Gastroesophageal sphincter (tissue), 4 donors: Measurements from ENCODE around the gene EHD1. TPM values are rescaled to one million over a fixed set of nuclear protein-coding genes. Genes with fewer than 3 reads are reported as not detected.
A peak's percentile ranks its signal among the peaks of the same experiment; 100 is the strongest.

Experiments
- ATAC-seq: fragments of 150-250 bp; one replicate; pipeline ENCODE4 v1.9.1; 2016; ENCODE audit warnings: mild to moderate bottlenecking, moderate library complexity
- H3K27ac ChIP-seq, 4 donors: fragments of 200-600 bp; sonication (generic) in 3 of 4; 1 replicate in 3 of 4; 2 replicates in 1 of 4; pipeline ENCODE4 v1.5.1; 2016 to 2019
- H3K27me3 ChIP-seq: fragments of 200-600 bp; sonication (generic); one replicate; pipeline ENCODE4 v1.5.1; 2019
- H3K36me3 ChIP-seq, 2 donors: fragments of 200-600 bp; sonication (generic); one replicate each; pipeline ENCODE4 v1.5.1; 2019; ENCODE audit warnings: control low read depth in 1 of 2
- H3K4me1 ChIP-seq, 3 donors: fragments of 200-600 bp; sonication (generic); 1 replicate in 2 of 3; 2 replicates in 1 of 3; pipeline ENCODE4 v1.5.1; 2016 to 2019; ENCODE audit warnings: control low read depth in 2 of 3
- H3K4me3 ChIP-seq, 2 donors: fragments of 200-600 bp; sonication (generic); one replicate each; pipeline ENCODE4 v1.5.1; 2019; ENCODE audit warnings: mild to moderate bottlenecking in 1 of 2, moderate library complexity in 1 of 2
- H3K9me3 ChIP-seq, 3 donors: fragments of 200-600 bp; sonication (generic); one replicate each; pipeline ENCODE4 v1.5.1; 2017 to 2019; ENCODE audit warnings: control low read depth in 2 of 3
- CTCF ChIP-seq, 4 experiments: fragments of 200-600 bp in 2 of 4; fragments of 450-650 bp in 2 of 4; sonication (generic) in 1 of 4; IDR thresholded peaks; one replicate each; pipeline ENCODE4 v1.5.1; 2017 to 2019; ENCODE audit warnings: antibody characterized with exemption in 4 of 4, mild to moderate bottlenecking in 2 of 4, moderate library complexity in 2 of 4
- EP300 ChIP-seq: sonication (generic); formaldehyde crosslinking; IDR thresholded peaks from one replicate; pipeline ENCODE4 v1.6.1; 2017; ENCODE audit warnings: antibody characterized with exemption, mild to moderate bottlenecking
- POLR2A ChIP-seq, 2 donors: fragments of 450-650 bp; IDR thresholded peaks; one replicate each; pipeline ENCODE4 v1.6.1; 2017; ENCODE audit warnings: antibody characterized with exemption in 2 of 2, mild to moderate bottlenecking in 2 of 2, moderate library complexity in 1 of 2
- POLR2AphosphoS5 ChIP-seq: sonication (generic); formaldehyde crosslinking; IDR thresholded peaks from one replicate; pipeline ENCODE4 v1.6.1; 2017; ENCODE audit warnings: antibody characterized with exemption
- WGBS, 2 donors: methylation state at CpG; one replicate each; pipeline ENCODE4 v1.1.5; 2018; ENCODE audit warnings: low coverage in 1 of 2; 5-methylcytosine and 5-hydroxymethylcytosine counted together
- total RNA-seq, 4 donors: library from RNA; depleted of rRNA; stranded (reverse); fragments of >200 nt; gene quantifications; one replicate each; pipeline ENCODE4 v1.1.0, GENCODE V29; 2016

EHD1 gene
- total RNA-seq, 4 donors from 2014 or later, result 92.1 to 188 (median 101) TPM

- TF ChIP-seq POLR2AphosphoS5 (peak; percentile 85), CTCF (IDR thresholded peaks at IDR 0.05) (peak in 1 of 4 experiments; percentile 3), EP300 (no peak), POLR2A (IDR thresholded peaks at IDR 0.05) (no peak)
- 0% methylated on average over 1 of the region's 20 CpGs; no CpG with 5 or more reads in 1 of the 2 donors for WGBS, 2 donors
- H3K27ac ChIP-seq, result peak overlapping the region; percentile 85 to 97 (median 94)
- peak overlapping the region in 1 of 2 donors; percentile 3 for H3K4me3 ChIP-seq
- no peaks in the 10 kb centered on the region for H3K27me3 ChIP-seq
- peak; percentile 77 for ATAC-seq
- H3K4me1 ChIP-seq, result peaks cover 15 to 99% (median 51%) of the 10 kb centered on the region in 3 donors
- no peaks in the 10 kb centered on the region for H3K9me3 ChIP-seq
- peaks cover 0 to 58% of the 10 kb centered on the region in 2 donors for H3K36me3 ChIP-seq
Observed at GRCh38 chr11:64856382-64857227, 21.8 kb downstream of the EHD1 start.

GRCh38 chr11:64855596-64856304 lies 22.7 kb downstream of the EHD1 start:
- Histone ChIP-seq H3K4me3 (no peak overlapping the region), H3K9me3 (no peaks in the 10 kb centered on the region), H3K27ac (peak overlapping the region; percentile 85 to 97 (median 94)), H3K4me1 (peaks cover 15 to 99% (median 58%) of the 10 kb centered on the region in 3 donors), H3K27me3 (no peaks in the 10 kb centered on the region), H3K36me3 (peaks cover 0 to 58% of the 10 kb centered on the region in 2 donors)
- 78% methylated on average over 9 of the region's 22 CpGs; no CpG with 5 or more reads in 1 of the 2 donors for WGBS, 2 donors
- TF ChIP-seq CTCF (IDR thresholded peaks at IDR 0.05), result no peak
- TF ChIP-seq POLR2A (IDR thresholded peaks at IDR 0.05), result no peak
- no peak for TF ChIP-seq POLR2AphosphoS5
- TF ChIP-seq EP300, result no peak
- no peak for ATAC-seq

- no peaks in the 10 kb centered on the region for H3K27me3 ChIP-seq
- 40 to 59% methylated on average over 1 to 15 of the region's 45 CpGs for WGBS, 2 donors
- peaks cover 0 to 54% of the 10 kb centered on the region in 2 donors for H3K36me3 ChIP-seq
- ATAC-seq, result peak; percentile 88
- H3K4me3 ChIP-seq, result no peak overlapping the region
- no peaks in the 10 kb centered on the region for H3K9me3 ChIP-seq
- peak overlapping the region; percentile 85 to 97 (median 94) for H3K27ac ChIP-seq
- TF ChIP-seq CTCF (IDR thresholded peaks at IDR 0.05) (no peak), POLR2AphosphoS5 (peak; percentile 99), EP300 (no peak), POLR2A (IDR thresholded peaks at IDR 0.05) (no peak)
- H3K4me1 ChIP-seq, result peaks cover 15 to 99% (median 67%) of the 10 kb centered on the region in 3 donors
Observed at GRCh38 chr11:64854534-64855502, 23.6 kb downstream of the EHD1 start.

GRCh38 chr11:64854157-64854533 lies 24.3 kb downstream of the EHD1 start:
- Histone ChIP-seq H3K4me1 (peaks cover 15 to 99% (median 73%) of the 10 kb centered on the region in 3 donors), H3K27me3 (no peaks in the 10 kb centered on the region), H3K27ac (peak overlapping the region; percentile 85 to 97 (median 94)), H3K4me3 (no peak overlapping the region), H3K36me3 (peaks cover 0 to 47% of the 10 kb centered on the region in 2 donors), H3K9me3 (no peaks in the 10 kb centered on the region)
- TF ChIP-seq EP300 (no peak), POLR2A (IDR thresholded peaks at IDR 0.05) (no peak), CTCF (IDR thresholded peaks at IDR 0.05) (no peak), POLR2AphosphoS5 (no peak)
- WGBS, 2 donors, result 87% methylated on average over 3 of the region's 25 CpGs; no CpG with 5 or more reads in 1 of the 2 donors
- no peak for ATAC-seq
